GM11168 (cell line): ENCODE measurements around the gene GIMAP2.

Source experiments
- in situ Hi-C: fragments of 300-500 bp; cut with MboI; formaldehyde crosslinking; loops from one replicate; pipeline ENCODE4 v1.12.0; 2022; ENCODE audit warnings: low sequenced_read_pairs; ENCODE audit not compliant: unreplicated experiment

The GIMAP2 gene

DNA sequence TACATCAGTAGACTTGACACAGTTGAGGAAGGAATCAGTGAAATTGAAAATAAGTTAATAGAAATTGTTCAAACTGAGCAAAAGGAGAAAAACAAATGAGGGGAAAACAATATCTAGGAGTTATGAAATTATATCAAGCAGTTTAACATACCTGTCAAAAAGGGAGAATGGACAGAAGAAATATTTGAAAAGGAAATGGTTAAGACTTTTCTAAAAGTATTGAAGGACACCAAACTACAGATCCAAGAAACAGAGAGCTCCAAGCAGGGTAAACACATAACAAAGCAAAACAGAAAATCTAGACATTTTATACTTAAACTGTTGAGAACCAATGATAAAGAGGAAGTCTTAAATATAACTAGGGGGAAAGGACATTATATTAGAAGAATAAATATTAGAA lies 43.1 kb downstream of the GIMAP2 start:
- in situ Hi-C loops, result no loop called here

DNA sequence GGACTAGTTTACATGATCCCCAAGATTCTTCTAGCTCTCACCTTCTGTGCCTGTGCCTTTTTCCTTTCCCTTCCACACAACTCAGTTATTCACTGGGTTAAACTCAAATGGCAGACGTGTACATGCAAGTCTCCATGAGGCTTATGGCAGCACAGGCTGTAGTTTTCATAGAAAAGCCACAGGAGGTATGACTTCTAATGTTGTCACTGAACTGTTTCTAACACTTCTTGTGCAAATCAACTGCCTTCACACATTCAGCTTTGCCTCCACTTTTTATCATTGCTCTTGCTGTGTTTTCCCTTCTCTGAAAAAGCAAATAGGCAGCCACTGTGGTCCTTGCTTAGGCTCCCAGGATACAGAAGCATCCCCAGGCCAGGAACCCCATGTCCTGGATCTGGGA lies 46.4 kb downstream of the GIMAP2 start:
- in situ Hi-C loops, result no loop called here

DNA sequence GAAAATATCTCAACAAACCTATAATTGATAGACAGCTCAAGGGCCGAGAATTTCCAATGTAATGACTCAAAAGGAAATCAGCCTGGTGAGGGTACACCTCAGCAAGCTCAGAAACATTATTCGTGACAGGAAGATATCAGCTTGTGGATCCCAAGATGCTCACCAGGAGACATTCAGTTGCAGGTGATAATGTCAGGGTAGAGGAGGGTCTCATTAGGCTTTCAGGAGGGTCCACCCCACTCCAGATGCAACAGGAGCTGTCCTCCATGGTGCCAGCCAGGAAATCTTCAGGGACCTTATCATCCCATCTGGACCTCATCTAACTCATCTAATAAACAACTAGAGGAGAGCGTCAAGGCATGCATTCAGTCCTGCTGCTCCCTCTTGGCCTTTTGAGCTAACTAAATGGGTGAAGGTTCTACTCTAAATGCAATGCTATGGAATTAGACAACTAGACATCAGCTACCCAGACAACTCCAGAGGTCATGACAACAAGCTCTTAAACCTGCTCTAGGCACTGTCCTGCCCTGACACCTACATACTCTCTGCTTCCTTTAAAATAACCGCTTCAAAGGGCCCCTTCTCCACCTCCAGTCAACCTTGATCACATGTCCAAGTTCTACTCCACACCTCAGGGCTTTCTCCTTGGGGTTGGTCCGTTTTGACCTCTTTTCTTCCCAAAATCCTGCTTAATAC lies 47.4 kb downstream of the GIMAP2 start:
- in situ Hi-C loops, result no loop called here

DNA sequence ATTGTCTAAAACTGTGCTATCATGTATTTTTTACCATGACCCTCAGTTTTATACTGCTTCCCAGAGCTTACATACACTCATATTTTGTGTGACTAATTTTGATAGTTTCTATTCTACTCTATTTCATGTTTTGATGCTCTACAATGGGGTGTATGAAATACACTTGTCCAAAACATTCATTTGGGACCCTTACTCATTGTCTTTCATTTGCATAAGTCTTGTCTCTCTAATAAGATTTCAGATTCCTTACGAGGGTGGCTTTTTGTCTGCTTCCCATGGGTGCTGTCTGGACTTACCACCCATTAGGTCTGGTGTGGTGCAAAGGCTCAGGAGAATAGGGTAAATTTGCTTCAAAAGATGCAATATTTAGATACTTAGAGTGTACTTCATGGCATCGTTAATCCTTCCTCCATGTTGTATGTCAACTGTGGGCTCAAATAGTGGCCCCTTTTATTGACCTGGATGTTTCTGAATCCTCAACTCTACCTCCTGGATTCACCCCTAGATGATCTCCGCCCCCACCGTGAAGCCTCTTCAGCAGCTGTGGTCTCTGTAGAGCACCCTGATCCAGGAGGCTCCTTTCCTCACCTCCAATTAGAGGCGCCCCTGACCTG lies 48.1 kb downstream of the GIMAP2 start:
- in situ Hi-C loops, result no loop called here

DNA sequence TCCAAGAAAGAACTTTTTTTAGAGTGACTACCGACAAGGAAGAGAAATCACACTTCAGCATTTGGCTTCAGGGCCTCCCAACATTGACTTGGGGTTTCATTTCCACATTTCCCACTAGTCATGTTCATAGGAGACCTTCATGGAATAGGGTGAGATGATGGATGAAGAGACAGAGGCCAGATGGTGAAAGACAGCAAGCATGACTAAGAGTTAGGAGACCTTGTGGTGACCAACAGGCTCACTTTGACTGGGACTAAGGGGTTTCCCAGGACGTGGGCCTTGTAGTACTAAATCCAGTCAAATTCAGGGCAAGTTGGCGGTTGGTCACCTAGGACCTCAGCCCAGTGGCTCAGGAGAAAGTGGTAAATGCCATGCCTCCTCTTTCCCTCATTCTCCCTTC lies 48.7 kb downstream of the GIMAP2 start:
- in situ Hi-C loops, result no loop called here

DNA sequence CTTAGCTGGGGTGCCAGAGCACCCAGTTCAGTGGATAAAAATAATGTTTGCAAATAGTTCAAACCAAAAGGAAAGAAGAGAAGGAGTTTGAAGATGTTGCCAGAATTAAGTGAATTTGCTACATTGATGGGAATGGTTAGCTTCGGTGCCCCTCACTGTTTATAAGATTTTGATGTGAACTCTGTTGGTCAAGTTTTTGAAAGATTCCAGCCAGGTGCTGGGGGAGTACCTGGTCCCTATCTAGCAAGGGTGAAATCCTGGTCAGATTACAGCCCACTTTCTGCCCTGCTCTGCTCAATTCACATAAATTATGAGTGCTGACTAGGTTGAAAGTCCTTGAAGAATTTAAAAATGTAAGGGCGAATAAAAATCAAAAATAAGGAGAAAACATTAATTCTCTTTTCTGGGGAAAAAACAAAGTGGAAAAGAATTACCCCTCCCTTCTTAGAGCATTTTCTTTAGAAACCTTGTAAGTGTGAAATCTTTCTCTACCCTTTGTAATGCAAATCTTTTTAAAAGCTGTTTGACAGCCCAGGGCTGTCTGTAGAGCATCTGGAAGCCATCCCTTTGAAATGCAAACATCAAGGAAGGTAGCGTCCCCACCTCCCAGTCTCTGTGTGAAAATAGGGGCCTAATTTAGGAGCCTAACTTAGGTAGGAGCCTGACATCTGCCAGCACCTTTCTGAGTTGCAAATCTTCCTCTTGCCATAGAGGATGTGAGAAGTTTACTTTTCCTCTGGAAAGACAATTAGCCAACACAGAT lies 50.3 kb downstream of the GIMAP2 start:
- in situ Hi-C loops, result no loop called here

DNA sequence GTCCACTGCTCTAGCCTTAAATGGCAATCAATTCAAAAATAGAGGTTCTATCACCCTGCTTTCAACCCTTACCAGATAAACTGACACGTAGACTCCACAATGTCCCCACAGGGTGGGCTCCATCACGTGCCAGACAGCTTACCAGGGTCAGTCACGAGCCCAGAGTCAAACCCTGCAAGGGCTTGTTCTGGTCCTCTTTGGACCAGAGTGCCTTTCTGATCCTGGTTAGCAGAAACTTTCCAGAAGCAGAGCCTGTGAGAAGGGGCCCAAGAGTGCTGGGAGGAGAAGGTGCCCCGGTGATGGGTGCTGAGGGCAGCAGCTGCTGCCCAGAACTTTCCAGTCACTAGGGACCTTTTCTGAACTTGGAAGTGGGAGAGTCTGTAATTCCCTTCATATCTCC lies 51.4 kb downstream of the GIMAP2 start:
- in situ Hi-C loops, result no loop called here

DNA sequence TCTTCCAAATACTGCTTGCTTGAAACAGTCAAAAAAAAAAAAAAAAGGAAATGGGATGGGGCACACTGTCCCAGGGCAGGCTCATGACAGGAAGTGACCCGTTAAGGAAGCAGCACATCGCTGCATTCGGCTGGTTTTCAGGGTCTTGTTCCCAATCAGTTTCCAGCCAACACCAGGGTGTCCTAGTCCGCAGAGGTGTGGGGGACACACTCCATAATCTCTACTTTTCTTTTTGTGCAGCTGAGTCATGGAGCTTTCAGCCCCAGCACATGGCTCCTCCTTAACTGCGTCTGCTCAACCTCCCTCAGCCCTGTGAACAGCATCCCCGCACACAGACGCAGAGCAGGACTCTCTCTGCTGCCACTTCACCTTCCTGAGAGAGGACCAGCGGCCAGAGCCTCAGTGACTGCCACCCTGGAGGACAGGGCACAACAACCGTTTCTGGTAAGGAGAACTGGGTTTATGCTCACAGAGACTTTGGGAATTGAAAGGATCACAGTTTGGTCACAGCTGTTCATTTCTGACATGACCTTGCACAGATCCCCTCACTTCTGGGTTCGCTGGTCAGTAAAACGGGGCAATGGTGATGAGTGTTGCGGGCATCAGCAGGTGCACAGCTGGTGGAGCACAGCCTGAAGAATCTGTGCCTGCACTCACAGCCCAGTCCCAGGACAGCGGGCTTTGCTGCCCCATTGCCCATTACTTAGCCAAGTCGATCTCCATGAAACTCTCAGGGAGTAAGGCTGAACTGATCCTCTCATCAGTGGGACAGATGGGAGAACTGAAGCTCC lies 52.0 kb downstream of the GIMAP2 start, which contains the start of gene GIMAP5:
TSS of gene GIMAP5 (plus strand) at position 154 of the 791 bp plus-strand sequence. CDS start 3,467 bp downstream, outside the sequence.
- in situ Hi-C loops, result no loop called here

DNA sequence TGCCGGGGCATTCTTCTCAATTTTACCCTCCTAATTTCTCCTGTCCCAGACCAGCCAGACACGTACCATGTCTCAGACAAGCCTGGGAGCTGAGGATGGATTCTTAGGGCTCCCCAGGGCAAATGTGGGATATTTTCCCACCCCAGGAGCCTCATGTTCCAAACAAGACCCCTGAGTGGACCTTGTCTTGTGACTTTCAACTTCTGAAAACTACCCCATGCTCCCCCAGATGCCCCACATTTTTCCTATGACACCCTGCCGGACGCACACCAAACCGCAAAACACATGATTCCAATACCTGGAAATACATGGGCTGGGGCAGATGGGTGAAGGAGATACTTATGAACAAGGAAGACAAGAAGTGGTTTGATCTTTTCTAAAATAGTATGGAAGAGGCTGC lies 52.6 kb downstream of the GIMAP2 start:
- in situ Hi-C loops, result no loop called here

DNA sequence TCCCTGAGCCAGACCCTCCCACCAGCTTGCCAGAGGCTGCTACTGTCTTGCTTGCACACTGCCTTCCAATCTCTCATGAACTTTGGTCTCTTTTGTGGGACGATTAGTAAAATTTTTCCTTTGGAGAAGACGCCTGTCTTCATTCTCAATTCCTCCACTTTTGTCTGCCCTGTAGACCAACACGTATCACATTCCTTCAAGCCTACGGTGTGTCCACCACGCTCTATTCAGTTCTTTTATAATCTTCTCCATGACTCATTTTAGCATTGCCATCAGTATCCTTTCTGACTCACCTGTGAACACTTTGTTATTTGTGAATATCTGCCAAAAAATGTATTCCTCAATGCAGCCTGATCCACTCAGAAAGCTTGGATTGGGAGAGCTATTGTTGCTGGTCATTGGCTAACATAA lies 53.1 kb downstream of the GIMAP2 start:
- in situ Hi-C loops, result no loop called here

DNA sequence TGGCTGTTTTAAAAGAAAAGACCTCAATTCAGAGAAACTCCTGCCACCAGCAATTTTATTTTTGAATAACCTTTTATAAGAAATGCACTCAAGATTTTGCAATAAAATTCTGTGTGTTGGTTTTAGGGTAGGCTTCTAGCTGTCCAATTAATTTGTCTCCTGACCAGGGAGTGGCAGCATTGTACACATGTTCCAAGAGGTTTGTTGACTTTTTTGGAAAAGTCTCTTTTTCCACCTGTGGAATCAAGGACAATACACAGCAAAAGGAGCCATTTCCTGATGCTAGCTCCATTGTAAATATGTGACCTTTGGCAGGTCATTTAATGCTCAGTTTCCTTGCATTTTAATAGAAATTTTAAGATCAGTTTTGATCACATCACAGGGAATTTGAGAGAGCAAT lies 53.5 kb downstream of the GIMAP2 start:
- in situ Hi-C loops, result no loop called here

DNA sequence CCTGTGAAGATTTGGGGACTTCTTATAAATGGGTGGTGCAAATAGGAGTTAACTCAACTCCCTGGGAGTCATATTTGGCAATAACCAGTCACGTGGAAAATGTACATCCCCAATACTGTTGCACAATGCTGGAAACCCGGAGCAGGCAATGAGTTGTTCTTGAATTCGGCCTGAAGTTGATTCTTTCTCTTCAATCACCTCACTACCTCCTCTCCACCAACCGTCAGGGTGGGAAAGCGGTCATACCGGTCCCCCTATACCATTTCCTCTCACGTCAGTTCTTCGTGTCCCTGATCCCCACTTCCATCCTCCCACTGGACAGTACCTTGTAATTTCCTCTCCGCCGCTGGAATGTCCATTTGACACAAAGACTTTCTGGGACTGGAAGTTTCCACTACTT lies 54.5 kb downstream of the GIMAP2 start:
- in situ Hi-C loops, result loop anchor here (10.0 kb wide), 1 partner anchor 295 kb away; no protein-coding TSS in a partner anchor

DNA sequence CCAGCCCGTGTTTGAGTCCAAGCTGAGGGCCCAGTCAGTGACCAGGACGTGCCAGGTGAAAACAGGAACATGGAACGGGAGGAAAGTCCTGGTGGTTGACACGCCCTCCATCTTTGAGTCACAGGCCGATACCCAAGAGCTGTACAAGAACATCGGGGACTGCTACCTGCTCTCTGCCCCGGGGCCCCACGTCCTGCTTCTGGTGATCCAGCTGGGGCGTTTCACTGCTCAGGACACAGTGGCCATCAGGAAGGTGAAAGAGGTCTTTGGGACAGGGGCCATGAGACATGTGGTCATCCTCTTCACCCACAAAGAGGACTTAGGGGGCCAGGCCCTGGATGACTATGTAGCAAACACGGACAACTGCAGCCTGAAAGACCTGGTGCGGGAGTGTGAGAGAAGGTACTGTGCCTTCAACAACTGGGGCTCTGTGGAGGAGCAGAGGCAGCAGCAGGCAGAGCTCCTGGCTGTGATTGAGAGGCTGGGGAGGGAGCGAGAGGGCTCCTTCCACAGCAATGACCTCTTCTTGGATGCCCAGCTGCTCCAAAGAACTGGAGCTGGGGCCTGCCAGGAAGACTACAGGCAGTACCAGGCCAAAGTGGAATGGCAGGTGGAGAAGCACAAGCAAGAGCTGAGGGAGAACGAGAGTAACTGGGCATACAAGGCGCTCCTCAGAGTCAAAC lies 56.9 kb downstream of the GIMAP2 start:
- in situ Hi-C loops, result loop anchor here (10.0 kb wide), 1 partner anchor 298 kb away; no protein-coding TSS in a partner anchor
